ENCODE measurements around the gene DECR2.

- TF ChIP-seq CTCF (IDR thresholded peaks at IDR 0.05) = no peak
- no peak for TF ChIP-seq POLR2AphosphoS5 (IDR thresholded peaks at IDR 0.05)
- no peak for TF ChIP-seq POLR2A (IDR thresholded peaks at IDR 0.05)
- no peak for TF ChIP-seq EP300 (IDR thresholded peaks at IDR 0.05)
Measured at GRCh38 chr16:405548-406506, 4.1 kb downstream of the DECR2 start.

Data from sigmoid colon (tissue), 4 donors.